C4-2B (cell line): ENCODE results near the gene ZNF780A.
"Not testable (repeated sequence)": the region's sequence is repeated elsewhere in the genome, so short reads cannot be mapped to it uniquely, and the experiment has no call there.

Source experiments
- H3K27ac ChIP-seq: fragments of 450-650 bp; 2 replicates; pipeline ENCODE4 v1.5.1; 2017
- ZFX ChIP-seq: fragments of 450-650 bp; IDR thresholded peaks from 2 replicates; pipeline ENCODE4 v1.6.1; 2017
- TF ChIP-seq, protein P1 (sequence below): fragments of 450-650 bp; conservative IDR thresholded peaks from 2 replicates; pipeline ENCODE4 v1.5.1; 2017; ENCODE audit warnings: mild to moderate bottlenecking

The ZNF780A gene

DNA sequence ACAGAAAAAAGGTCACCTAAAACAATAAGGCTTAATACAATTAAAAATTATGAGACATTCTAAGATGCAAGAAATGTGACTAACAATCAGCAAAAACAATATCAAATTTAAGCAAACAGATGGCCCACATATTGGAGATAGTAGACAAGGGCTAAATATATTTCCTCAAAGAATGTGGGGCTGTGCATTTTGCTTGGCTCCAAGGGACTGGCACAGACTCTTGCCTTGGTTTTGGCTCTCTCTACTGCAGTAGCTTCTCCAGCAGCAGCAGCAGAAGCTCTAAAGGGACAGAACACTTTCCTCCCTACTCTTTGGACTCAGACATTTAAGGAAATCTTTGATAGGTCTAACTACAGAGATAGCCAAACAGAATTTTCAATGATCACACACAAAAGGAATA is 38.2 kb upstream of the ZNF780A start:
- no peak for TF ChIP-seq ZFX
- TF ChIP-seq, protein P1, sequence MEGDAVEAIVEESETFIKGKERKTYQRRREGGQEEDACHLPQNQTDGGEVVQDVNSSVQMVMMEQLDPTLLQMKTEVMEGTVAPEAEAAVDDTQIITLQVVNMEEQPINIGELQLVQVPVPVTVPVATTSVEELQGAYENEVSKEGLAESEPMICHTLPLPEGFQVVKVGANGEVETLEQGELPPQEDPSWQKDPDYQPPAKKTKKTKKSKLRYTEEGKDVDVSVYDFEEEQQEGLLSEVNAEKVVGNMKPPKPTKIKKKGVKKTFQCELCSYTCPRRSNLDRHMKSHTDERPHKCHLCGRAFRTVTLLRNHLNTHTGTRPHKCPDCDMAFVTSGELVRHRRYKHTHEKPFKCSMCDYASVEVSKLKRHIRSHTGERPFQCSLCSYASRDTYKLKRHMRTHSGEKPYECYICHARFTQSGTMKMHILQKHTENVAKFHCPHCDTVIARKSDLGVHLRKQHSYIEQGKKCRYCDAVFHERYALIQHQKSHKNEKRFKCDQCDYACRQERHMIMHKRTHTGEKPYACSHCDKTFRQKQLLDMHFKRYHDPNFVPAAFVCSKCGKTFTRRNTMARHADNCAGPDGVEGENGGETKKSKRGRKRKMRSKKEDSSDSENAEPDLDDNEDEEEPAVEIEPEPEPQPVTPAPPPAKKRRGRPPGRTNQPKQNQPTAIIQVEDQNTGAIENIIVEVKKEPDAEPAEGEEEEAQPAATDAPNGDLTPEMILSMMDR: no peak
- H3K27ac ChIP-seq: no peak overlapping the region

DNA sequence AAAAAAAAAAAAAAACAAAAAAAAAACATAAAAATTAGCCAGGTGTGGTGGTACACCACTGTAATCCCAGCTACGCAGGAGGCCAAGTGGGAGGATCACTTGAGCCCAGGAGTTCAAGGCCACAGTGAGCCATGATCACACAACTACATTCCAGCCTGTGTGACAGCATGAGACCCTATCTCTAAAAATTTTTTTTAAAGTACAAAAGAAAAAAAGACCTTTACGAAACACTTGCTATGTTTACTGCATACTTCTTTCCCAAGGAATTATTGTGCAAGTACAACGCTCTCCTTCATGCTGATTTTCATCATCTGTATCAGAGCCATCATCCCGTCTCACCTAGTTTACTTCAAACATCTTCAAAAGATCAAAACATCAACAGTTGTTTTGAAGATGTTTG is 28.6 kb upstream of the ZNF780A start:
- no peak overlapping the region for H3K27ac ChIP-seq
- TF ChIP-seq, protein P1: no peak
- TF ChIP-seq ZFX: no peak

- H3K27ac ChIP-seq: not testable (repeated sequence)
Observed at GRCh38 chr19:40118638-40119037, 27.9 kb upstream of the ZNF780A start.

- no peak overlapping the region for H3K27ac ChIP-seq
- TF ChIP-seq, protein P1: no peak
Observed at GRCh38 chr19:40116075-40116474, 25.3 kb upstream of the ZNF780A start.

DNA sequence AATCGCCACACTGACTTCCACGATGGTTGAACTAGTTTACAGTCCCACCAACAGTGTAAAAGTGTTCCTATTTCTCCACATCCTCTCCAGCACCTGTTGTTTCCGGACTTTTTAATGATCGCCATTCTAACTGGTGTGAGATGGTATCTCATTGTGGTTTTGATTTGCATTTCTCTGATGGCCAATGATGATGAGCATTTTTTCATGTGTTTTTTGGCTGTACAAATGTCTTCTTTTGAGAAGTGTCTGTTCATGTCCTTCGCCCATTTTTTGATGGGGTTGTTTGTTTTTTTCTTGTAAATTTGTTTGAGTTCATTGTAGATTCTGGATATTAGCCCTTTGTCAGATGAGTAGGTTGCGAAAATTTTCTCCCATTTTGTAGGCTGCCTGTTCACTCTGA is 23.4 kb upstream of the ZNF780A start:
- H3K27ac ChIP-seq: not testable (repeated sequence)

- H3K27ac ChIP-seq: not testable (repeated sequence)
Observed at GRCh38 chr19:40112271-40112670, 21.5 kb upstream of the ZNF780A start.

DNA sequence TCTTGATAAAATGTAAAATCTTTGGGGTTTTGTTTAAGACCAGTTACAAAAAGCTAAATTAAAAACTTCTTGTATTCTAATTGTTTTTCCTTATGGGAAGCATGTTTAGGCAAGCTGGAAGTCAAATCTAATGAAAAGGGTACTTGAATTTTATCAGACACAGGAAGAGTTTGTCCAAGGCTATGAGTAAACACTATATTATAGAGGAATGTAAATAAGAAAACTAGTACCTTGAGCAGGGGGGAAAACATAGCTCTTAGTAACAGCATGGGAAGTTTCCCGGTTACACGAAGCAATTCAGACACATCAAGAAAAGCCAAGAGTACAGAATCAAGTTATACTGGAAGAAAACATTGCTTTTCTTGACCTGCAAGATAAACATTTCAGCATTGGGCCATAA is 19.8 kb upstream of the ZNF780A start:
- TF ChIP-seq, protein P1: no peak
- TF ChIP-seq ZFX: no peak
- no peak overlapping the region for H3K27ac ChIP-seq

DNA sequence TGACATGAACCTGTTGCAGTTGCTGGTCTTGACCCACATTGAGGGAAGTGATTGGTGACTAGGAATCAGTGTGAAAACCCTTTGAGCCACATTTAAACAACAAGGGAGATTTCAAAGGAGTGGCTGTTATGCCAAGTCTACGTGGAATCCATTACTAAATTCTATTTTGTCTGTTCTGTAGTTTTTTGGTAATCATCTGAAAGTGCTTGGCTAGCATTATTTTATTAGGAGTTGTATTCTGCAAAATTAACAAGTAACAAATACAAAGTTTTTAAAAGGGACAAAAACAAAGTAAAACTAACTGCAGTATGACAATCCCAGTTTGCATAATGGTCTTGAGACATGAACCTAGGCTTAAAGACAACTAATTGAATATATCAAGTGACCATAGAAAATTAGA is 14.0 kb upstream of the ZNF780A start:
- no peak overlapping the region for H3K27ac ChIP-seq
- TF ChIP-seq ZFX: no peak
- TF ChIP-seq, protein P1: no peak

DNA sequence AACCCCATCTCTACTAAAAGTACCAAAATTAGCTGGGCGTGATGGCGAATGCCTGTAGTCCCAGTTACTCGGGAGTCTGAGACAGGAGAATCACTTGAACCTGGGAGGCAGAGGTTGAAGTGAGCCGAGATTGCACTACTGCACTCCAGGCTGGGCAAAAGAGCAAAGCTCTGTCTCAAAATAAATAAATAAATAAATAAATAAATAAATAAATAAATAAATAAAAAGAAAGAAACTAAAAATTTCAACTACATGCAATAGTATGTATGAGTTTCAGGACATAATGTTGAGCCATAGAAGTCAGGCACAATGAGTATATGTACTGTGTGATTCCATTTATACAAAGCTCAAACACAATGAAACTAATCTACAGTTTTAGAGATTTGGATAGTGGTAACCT is 12.9 kb upstream of the ZNF780A start:
- TF ChIP-seq ZFX: no peak
- TF ChIP-seq, protein P1: no peak
- H3K27ac ChIP-seq: no peak overlapping the region
